ENCODE data around the gene PRKCQ. TPM values are rescaled to one million over a fixed set of nuclear protein-coding genes. Genes with fewer than 3 reads are reported as not detected.

PRKCQ gene
- total RNA-seq, 1 donor from 2014 or later, result 2.1 TPM

GRCh38 chr10:6426317-6426716, 153.8 kb downstream of the PRKCQ start:
- H3K4me3 ChIP-seq (ENCODE audit: insufficient read depth, low read depth, low read length), result no peak overlapping the region
- H3K27me3 ChIP-seq (ENCODE audit: insufficient read depth, low read length), result no peaks in the 10 kb centered on the region
- H3K4me1 Mint-ChIP-seq (ENCODE audit: low read depth, unreplicated experiment), result peaks cover 2% of the 10 kb centered on the region
- peaks cover 3% of the 10 kb centered on the region for H3K9me3 Mint-ChIP-seq (ENCODE audit: unreplicated experiment)
- no peaks in the 10 kb centered on the region for H3K36me3 ChIP-seq (ENCODE audit: insufficient read depth, low read length)
- no peak overlapping the region for H2AFZ ChIP-seq (ENCODE audit: low read depth, low read length)
- no peaks in the 10 kb centered on the region for H3K79me2 ChIP-seq (ENCODE audit: insufficient read depth, low read length)
- no peak for TF ChIP-seq EZH2 (IDR thresholded peaks at IDR 0.05; ENCODE audit: insufficient read depth, low read length)
- TF ChIP-seq CTCF (IDR thresholded peaks at IDR 0.05; ENCODE audit: insufficient read depth, low read depth, low read length), result no peak
- no peak overlapping the region for H3K4me2 ChIP-seq (ENCODE audit: low read length)
- no peak for FAIRE-seq
- H3K4me3 Mint-ChIP-seq (ENCODE audit: unreplicated experiment), result no peak overlapping the region
- no peaks in the 10 kb centered on the region for H3K9me3 ChIP-seq (ENCODE audit: insufficient read depth, low read depth, low read length)
- peaks cover 1% of the 10 kb centered on the region for H3K27me3 Mint-ChIP-seq (ENCODE audit: low read depth, unreplicated experiment)
- H3K27ac ChIP-seq (ENCODE audit: low read depth, low read length), result no peak overlapping the region
- no peak overlapping the region for H3K27ac Mint-ChIP-seq (ENCODE audit: unreplicated experiment)
- no peaks in the 10 kb centered on the region for H4K20me1 ChIP-seq (ENCODE audit: insufficient read depth, low read length)
- H3K9ac ChIP-seq (ENCODE audit: low read length), result no peak overlapping the region
- DNase-seq (ENCODE audit: low read depth), result no peak
- H3K36me3 Mint-ChIP-seq (ENCODE audit: low read depth, unreplicated experiment), result peaks cover 4% of the 10 kb centered on the region
- H3K4me1 ChIP-seq (ENCODE audit: insufficient read depth, low read length), result peaks cover 3% of the 10 kb centered on the region

- Mint-ChIP-seq H3K4me1 (ENCODE audit: low read depth, unreplicated experiment) (peaks cover 2% of the 10 kb centered on the region), H3K4me3 (ENCODE audit: unreplicated experiment) (no peak overlapping the region), H3K27ac (ENCODE audit: unreplicated experiment) (no peak overlapping the region), H3K9me3 (ENCODE audit: unreplicated experiment) (peaks cover 3% of the 10 kb centered on the region), H3K27me3 (ENCODE audit: low read depth, unreplicated experiment) (peaks cover 1% of the 10 kb centered on the region), H3K36me3 (ENCODE audit: low read depth, unreplicated experiment) (peaks cover 3% of the 10 kb centered on the region)
- H3K27ac ChIP-seq (ENCODE audit: low read depth, low read length), result no peak overlapping the region
- H3K79me2 ChIP-seq (ENCODE audit: insufficient read depth, low read length), result no peaks in the 10 kb centered on the region
- TF ChIP-seq CTCF (IDR thresholded peaks at IDR 0.05; ENCODE audit: insufficient read depth, low read depth, low read length) (no peak), EZH2 (IDR thresholded peaks at IDR 0.05; ENCODE audit: insufficient read depth, low read length) (no peak)
- H3K27me3 ChIP-seq (ENCODE audit: insufficient read depth, low read length), result no peaks in the 10 kb centered on the region
- H2AFZ ChIP-seq (ENCODE audit: low read depth, low read length), result no peak overlapping the region
- DNase-seq (ENCODE audit: low read depth) (no peak), FAIRE-seq (no peak)
- H3K9me3 ChIP-seq (ENCODE audit: insufficient read depth, low read depth, low read length), result no peaks in the 10 kb centered on the region
- H3K4me2 ChIP-seq (ENCODE audit: low read length), result no peak overlapping the region
- H3K4me3 ChIP-seq (ENCODE audit: insufficient read depth, low read depth, low read length), result no peak overlapping the region
- no peaks in the 10 kb centered on the region for H4K20me1 ChIP-seq (ENCODE audit: insufficient read depth, low read length)
- H3K4me1 ChIP-seq (ENCODE audit: insufficient read depth, low read length), result peaks cover 3% of the 10 kb centered on the region
- no peak overlapping the region for H3K9ac ChIP-seq (ENCODE audit: low read length)
- H3K36me3 ChIP-seq (ENCODE audit: insufficient read depth, low read length), result no peaks in the 10 kb centered on the region
Measured at GRCh38 chr10:6423413-6424170, 156.5 kb downstream of the PRKCQ start.

GRCh38 chr10:6423004-6423403, 157.1 kb downstream of the PRKCQ start:
- Histone ChIP-seq H3K4me1 (ENCODE audit: insufficient read depth, low read length) (peaks cover 3% of the 10 kb centered on the region), H3K27me3 (ENCODE audit: insufficient read depth, low read length) (peaks cover 3% of the 10 kb centered on the region), H3K36me3 (ENCODE audit: insufficient read depth, low read length) (no peaks in the 10 kb centered on the region), H3K4me2 (ENCODE audit: low read length) (no peak overlapping the region), H3K4me3 (ENCODE audit: insufficient read depth, low read depth, low read length) (no peak overlapping the region), H3K9ac (ENCODE audit: low read length) (no peak overlapping the region), H3K9me3 (ENCODE audit: insufficient read depth, low read depth, low read length) (no peaks in the 10 kb centered on the region), H3K79me2 (ENCODE audit: insufficient read depth, low read length) (no peaks in the 10 kb centered on the region), H4K20me1 (ENCODE audit: insufficient read depth, low read length) (no peaks in the 10 kb centered on the region), H3K27ac (ENCODE audit: low read depth, low read length) (no peak overlapping the region), H2AFZ (ENCODE audit: low read depth, low read length) (no peak overlapping the region)
- H3K27ac Mint-ChIP-seq (ENCODE audit: unreplicated experiment), result no peak overlapping the region
- peaks cover 3% of the 10 kb centered on the region for H3K9me3 Mint-ChIP-seq (ENCODE audit: unreplicated experiment)
- H3K27me3 Mint-ChIP-seq (ENCODE audit: low read depth, unreplicated experiment), result peaks cover 1% of the 10 kb centered on the region
- FAIRE-seq (no peak), DNase-seq (ENCODE audit: low read depth) (no peak)
- TF ChIP-seq EZH2 (IDR thresholded peaks at IDR 0.05; ENCODE audit: insufficient read depth, low read length) (no peak), CTCF (IDR thresholded peaks at IDR 0.05; ENCODE audit: insufficient read depth, low read depth, low read length) (no peak)
- peaks cover 2% of the 10 kb centered on the region for H3K4me1 Mint-ChIP-seq (ENCODE audit: low read depth, unreplicated experiment)
- peaks cover 3% of the 10 kb centered on the region for H3K36me3 Mint-ChIP-seq (ENCODE audit: low read depth, unreplicated experiment)
- no peak overlapping the region for H3K4me3 Mint-ChIP-seq (ENCODE audit: unreplicated experiment)
